IPS-18a (cell line): Measurements from ENCODE around the gene GALNTL6.

ENCODE experiments used
- H3K27ac ChIP-seq: one replicate; pipeline ENCODE4 v1.5.1; 2013; ENCODE audit warnings: low read length
- H3K27me3 ChIP-seq: one replicate; pipeline ENCODE4 v1.6.1; 2013; ENCODE audit warnings: mild to moderate bottlenecking, low read length; ENCODE audit not compliant: control insufficient read depth, insufficient read depth
- H3K36me3 ChIP-seq: one replicate; pipeline ENCODE4 v1.6.1; 2013; ENCODE audit warnings: low read depth, low read length; ENCODE audit not compliant: control insufficient read depth
- H3K4me1 ChIP-seq: one replicate; pipeline ENCODE4 v1.6.1; 2013; ENCODE audit warnings: low read depth, low read length; ENCODE audit not compliant: control insufficient read depth
- H3K4me3 ChIP-seq: one replicate; pipeline ENCODE4 v1.5.1; 2013; ENCODE audit warnings: low read length
- H3K9ac ChIP-seq: one replicate; pipeline ENCODE4 v1.6.1; 2013; ENCODE audit warnings: mild to moderate bottlenecking, low read length, moderate library complexity
- H3K9me3 ChIP-seq: one replicate; pipeline ENCODE4 v1.6.1; 2013; ENCODE audit warnings: low read depth, low read length; ENCODE audit not compliant: control insufficient read depth

Gene GALNTL6

DNA sequence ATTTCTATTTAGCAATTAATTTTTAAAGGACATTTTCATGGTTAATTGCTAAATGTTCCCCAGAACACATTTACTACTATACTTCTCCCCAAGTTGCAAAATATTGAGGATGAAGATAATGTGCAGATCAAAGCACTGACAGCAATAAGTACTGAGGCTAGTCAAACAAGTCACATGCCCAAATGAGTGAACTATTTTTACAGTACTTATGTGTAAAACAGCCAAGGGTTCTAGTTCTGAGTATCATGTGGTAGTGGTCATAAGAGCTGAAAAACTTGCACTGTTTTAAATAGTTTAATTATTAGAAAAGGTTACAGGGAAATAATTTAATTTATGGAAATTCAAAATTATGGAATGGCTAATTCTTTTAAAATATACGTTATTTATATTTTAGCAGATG, 3.8 kb downstream of the GALNTL6 start:
- H3K36me3 ChIP-seq, result no peaks in the 10 kb centered on the region

DNA sequence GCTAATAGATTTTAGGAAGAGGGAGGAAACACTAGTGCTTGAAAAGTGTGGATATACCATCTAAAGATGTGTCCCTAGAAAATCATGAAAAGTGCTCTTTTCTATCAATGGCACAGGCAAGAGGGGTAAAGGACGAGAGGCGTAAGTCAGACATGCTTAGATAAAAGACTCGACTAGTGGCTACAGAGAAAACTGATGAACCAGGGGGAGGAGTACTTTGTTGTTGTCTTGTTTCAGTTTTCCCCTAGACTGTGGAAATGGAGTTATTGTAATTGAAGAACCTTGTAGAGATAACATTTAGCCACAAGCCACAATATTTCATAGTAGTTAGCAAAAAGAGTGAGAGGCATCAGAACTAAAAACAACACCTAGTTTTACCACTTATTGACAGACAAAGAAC, 21.4 kb downstream of the GALNTL6 start:
- Histone ChIP-seq H3K4me3 (no peak overlapping the region), H3K9ac (no peak overlapping the region), H3K4me1 (no peaks in the 10 kb centered on the region), H3K27ac (no peak overlapping the region), H3K27me3 (no peaks in the 10 kb centered on the region), H3K9me3 (no peaks in the 10 kb centered on the region), H3K36me3 (no peaks in the 10 kb centered on the region)

More for the DNA sequence above, 3.8 kb downstream of the GALNTL6 start:
- peaks cover 41% of the 10 kb centered on the region for H3K27me3 ChIP-seq
- H3K27ac ChIP-seq, result no peak overlapping the region
- H3K4me1 ChIP-seq, result peaks cover 7% of the 10 kb centered on the region
- no peak overlapping the region for H3K9ac ChIP-seq
- H3K4me3 ChIP-seq, result no peak overlapping the region
- no peaks in the 10 kb centered on the region for H3K9me3 ChIP-seq

DNA sequence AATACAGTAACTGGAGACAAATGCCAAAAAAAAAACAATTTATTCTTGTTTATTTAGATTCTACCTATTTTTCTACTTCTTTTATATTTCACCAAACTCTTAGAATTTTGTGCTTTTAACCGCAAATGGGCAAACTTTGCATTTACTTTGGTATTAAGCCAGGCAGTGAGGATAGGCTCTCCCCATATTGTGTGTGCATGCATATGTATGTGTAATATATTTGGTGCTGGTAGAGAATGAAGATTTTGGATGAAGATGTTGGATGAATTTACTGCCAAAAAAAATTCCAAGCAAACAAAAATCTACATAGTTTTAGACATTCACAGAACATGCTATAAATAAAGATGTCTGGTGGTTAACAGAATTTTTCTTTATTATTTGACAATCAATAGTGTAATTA, 30.3 kb downstream of the GALNTL6 start:
- H3K27ac ChIP-seq, result no peak overlapping the region
- no peaks in the 10 kb centered on the region for H3K27me3 ChIP-seq
- no peak overlapping the region for H3K9ac ChIP-seq
- no peaks in the 10 kb centered on the region for H3K9me3 ChIP-seq
- no peak overlapping the region for H3K4me3 ChIP-seq
- H3K36me3 ChIP-seq, result no peaks in the 10 kb centered on the region
- no peaks in the 10 kb centered on the region for H3K4me1 ChIP-seq

DNA sequence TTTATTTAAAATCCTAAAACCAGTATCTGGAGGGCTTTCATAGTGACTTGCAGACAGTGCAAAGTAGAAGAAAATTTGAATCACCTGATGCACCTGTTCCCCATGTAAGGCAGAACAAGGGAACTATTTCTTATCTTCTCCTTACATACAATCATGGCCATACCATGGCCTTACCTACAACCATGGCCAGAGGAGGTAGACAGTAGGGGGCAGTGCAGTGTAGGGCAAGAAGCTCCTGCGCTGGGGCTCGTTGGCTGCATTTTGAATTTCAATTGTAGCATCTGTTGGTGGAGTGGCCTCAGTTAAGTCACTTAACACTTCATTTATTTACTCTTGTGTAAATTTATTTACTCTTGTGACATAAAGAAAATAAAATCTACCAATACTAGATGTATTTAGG, 33.0 kb downstream of the GALNTL6 start:
- Histone ChIP-seq H3K27ac (no peak overlapping the region), H3K9me3 (no peaks in the 10 kb centered on the region), H3K4me1 (peaks cover 4% of the 10 kb centered on the region), H3K4me3 (no peak overlapping the region), H3K36me3 (no peaks in the 10 kb centered on the region), H3K9ac (no peak overlapping the region), H3K27me3 (no peaks in the 10 kb centered on the region)

DNA sequence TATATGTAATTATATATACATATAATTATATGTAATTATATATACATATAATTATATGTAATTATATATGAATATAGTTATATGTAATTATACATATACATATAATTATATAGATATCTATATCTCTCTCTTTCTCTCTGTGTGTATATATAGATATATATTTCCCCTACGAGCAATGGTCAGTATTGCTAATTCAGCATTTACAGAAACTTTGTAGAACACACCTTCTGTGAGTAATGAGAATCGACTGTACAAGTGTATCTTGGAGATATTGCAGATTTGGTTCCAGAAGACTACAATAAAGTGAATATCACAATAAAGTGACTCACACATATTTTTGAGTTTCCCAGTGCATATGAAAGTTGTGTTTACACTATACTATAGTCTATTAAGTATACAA, 33.7 kb downstream of the GALNTL6 start:
- Histone ChIP-seq H3K9me3 (no peaks in the 10 kb centered on the region), H3K27ac (no peak overlapping the region), H3K27me3 (no peaks in the 10 kb centered on the region), H3K4me1 (peaks cover 4% of the 10 kb centered on the region), H3K4me3 (no peak overlapping the region), H3K36me3 (no peaks in the 10 kb centered on the region), H3K9ac (no peak overlapping the region)

DNA sequence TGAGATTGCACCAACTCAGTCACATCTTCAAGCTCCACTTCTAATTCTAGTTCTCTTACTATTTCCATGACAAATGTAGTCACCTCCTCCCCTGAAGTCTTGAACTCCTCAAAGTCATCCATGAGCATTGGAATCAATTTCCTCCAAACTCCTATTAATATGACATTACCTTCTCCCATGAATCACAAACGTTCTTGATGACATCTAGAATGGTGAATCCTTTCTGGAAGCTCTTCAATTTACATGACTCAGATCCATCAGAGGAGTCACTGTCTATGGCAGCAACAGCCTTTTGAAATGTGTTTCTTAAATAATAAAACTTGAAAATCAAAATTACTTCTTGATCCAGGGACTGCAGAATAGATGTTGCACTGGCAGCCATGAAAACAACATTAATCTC, 34.5 kb downstream of the GALNTL6 start:
- H3K27ac ChIP-seq, result no peak overlapping the region
- H3K9ac ChIP-seq, result no peak overlapping the region
- H3K36me3 ChIP-seq, result no peaks in the 10 kb centered on the region
- H3K4me1 ChIP-seq, result peaks cover 4% of the 10 kb centered on the region
- no peaks in the 10 kb centered on the region for H3K27me3 ChIP-seq
- H3K9me3 ChIP-seq, result no peaks in the 10 kb centered on the region
- no peak overlapping the region for H3K4me3 ChIP-seq

DNA sequence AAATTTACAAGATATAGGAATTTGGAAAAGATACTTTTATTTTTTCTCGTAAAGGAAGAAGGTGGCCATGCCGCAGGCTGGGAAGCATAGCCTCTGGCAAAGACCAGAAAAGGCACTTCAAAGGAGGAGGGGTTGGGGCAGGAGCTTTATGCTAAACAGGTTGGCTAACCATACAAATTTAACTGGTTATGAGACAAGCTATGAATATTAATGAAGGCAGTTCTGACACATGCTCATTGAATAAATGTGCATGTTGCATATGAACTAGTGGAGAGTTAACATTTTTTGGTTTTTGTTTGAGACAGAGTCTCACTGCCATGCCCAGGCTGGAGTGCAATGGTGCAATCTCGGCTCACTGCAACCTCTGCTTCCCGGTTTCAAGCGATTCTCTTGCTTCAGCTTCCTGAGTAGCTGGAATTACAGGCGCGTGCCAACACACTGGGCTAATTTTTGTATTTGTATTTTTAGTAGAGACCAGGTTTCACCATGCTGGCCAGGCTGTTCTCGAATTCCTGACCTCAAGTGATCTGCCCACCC, 36.5 kb downstream of the GALNTL6 start:
- no peaks in the 10 kb centered on the region for H3K27me3 ChIP-seq
- no peak overlapping the region for H3K4me3 ChIP-seq
- no peak overlapping the region for H3K27ac ChIP-seq
- no peak overlapping the region for H3K9ac ChIP-seq
- peaks cover 4% of the 10 kb centered on the region for H3K4me1 ChIP-seq
- H3K36me3 ChIP-seq, result no peaks in the 10 kb centered on the region
- H3K9me3 ChIP-seq, result no peaks in the 10 kb centered on the region

DNA sequence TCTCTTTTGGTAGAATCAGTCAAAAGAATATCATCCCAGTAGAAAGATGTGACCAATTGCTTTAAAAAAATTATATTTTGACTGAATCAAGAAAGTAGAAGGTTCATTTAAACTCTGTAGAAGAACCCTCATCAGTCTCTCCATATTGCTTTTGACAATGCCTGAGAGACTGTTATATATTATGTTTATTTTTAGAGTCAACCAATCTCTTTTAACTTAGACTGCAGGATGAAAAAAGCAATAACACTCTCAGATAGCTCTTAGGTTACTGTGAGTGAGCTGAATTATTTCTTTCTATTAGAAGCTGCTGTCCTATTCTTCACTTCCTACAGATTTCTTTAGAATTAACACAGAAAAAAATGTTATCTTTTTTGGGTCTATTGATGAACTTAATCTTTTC, 38.1 kb downstream of the GALNTL6 start:
- Histone ChIP-seq H3K27ac (no peak overlapping the region), H3K9ac (no peak overlapping the region), H3K4me3 (no peak overlapping the region), H3K27me3 (no peaks in the 10 kb centered on the region), H3K36me3 (no peaks in the 10 kb centered on the region), H3K4me1 (peaks cover 4% of the 10 kb centered on the region), H3K9me3 (no peaks in the 10 kb centered on the region)

DNA sequence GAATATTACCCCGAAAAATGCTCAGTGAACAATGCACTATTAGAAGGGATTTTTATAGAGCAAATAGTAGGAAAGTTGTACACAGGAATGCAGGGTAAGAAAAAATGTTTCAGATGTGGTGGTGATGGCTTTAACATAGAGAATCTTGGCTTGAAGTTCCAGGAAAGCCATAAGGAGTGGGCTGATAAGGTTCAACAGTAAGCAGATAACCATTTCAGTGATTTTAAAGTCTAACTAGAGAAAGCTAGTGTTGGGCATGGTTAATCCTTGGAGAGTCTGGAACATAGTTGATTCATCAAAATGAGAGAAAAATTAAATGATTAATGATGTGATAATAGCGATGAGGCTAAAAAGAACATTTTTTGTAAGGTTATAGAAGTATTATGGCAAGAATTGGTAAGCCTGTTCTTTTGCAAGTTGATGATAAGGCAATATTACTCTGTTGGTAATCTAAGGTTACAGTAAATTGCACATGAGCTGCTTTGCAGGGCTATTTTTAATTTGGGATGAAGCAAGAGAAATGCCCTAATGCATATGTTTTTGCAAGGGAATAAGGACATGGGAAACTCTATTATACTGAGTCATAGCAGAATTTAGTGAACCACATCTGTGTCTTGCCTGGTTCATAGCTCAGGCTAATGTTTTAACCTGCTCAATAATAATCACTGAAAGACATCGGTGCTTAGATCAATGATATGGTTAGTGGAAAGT, 44.3 kb downstream of the GALNTL6 start:
- Histone ChIP-seq H3K9ac (no peak overlapping the region), H3K27ac (no peak overlapping the region), H3K4me1 (no peaks in the 10 kb centered on the region), H3K27me3 (no peaks in the 10 kb centered on the region), H3K4me3 (no peak overlapping the region), H3K36me3 (no peaks in the 10 kb centered on the region), H3K9me3 (no peaks in the 10 kb centered on the region)

DNA sequence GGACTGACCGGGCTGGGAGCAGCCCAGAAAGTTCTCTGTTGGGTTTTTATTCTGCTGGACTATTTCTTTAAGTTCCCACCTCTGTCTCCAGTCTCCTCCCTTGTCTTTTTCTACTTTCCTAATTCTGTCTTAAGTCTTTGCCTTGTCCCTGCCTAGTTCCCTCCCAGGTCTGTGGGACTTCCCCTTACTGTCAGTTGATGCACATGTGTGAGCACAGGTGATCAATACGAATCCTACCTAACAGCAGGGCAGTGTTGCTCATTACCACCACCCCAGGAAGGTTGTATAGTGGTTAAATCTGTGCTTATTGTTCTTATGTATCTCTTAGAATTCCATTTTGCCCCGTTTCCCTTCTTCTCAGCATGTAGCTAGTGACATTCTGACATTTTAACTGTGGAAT, 62.1 kb downstream of the GALNTL6 start:
- Histone ChIP-seq H3K4me3 (no peak overlapping the region), H3K27me3 (no peaks in the 10 kb centered on the region), H3K9ac (no peak overlapping the region), H3K27ac (no peak overlapping the region), H3K4me1 (no peaks in the 10 kb centered on the region), H3K36me3 (no peaks in the 10 kb centered on the region), H3K9me3 (no peaks in the 10 kb centered on the region)

DNA sequence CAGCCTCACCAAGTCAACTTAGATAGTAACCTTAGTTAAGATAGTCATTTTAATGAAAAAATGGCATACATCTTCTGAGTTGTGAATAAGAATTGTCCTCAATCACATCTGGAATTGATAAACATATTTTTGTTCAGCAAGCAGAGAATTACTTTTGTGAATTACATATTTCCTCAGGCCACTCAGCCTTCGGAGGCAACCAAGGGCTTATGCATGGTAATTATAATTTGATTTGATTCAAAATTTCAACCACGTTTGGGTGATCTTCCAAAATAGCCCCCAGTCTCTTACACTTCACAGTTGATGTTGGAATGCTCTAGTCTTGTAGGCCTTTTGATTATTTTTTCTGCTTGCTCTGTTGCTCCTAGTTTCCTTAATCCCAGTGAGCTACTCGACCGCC, 63.4 kb downstream of the GALNTL6 start:
- Histone ChIP-seq H3K4me3 (no peak overlapping the region), H3K27ac (no peak overlapping the region), H3K27me3 (no peaks in the 10 kb centered on the region), H3K9me3 (no peaks in the 10 kb centered on the region), H3K4me1 (no peaks in the 10 kb centered on the region), H3K9ac (no peak overlapping the region), H3K36me3 (no peaks in the 10 kb centered on the region)

DNA sequence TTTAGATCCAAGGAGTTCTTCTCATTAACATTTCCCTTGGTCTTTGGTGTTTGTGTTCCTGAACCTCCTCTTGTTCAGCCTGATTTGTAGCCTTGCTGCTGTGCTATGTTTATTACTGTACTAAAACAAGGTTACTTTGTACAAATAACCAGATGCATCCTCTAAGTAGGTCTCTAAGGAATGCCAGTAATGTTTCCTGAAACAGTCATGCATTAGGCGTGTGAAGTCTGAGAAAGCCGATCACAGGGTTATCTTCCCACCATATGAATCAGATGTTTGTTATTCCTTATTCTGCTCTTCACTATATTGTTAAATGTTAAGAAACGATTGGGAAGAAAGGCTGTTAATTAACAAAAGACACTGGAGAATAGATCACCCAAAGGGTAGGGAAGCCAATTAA, 66.9 kb downstream of the GALNTL6 start:
- Histone ChIP-seq H3K27ac (no peak overlapping the region), H3K36me3 (no peaks in the 10 kb centered on the region), H3K9me3 (no peaks in the 10 kb centered on the region), H3K4me1 (no peaks in the 10 kb centered on the region), H3K9ac (no peak overlapping the region), H3K27me3 (no peaks in the 10 kb centered on the region), H3K4me3 (no peak overlapping the region)
